NB4 (cell line): Measurements from ENCODE around the gene TBL2.

Experiments
- DNase-seq: peaks from one replicate; pipeline ENCODE4 v3.0.0; 2010; ENCODE audit warnings: low read depth
- H3K4me3 ChIP-seq: one replicate; pipeline ENCODE4 v1.5.1; 2011; ENCODE audit warnings: mild to moderate bottlenecking, low read depth, low read length, moderate library complexity
- CTCF ChIP-seq: IDR thresholded peaks from one replicate; pipeline ENCODE4 v1.5.1; 2012; ENCODE audit warnings: low read depth, low read length
- MAX ChIP-seq: IDR thresholded peaks from 2 replicates; pipeline ENCODE4 v1.6.1; 2011; ENCODE audit warnings: low read depth, low read length
- MYC ChIP-seq: IDR thresholded peaks from 2 replicates; pipeline ENCODE4 v1.6.1; 2011; ENCODE audit warnings: low read depth, low read length
- POLR2A ChIP-seq: IDR thresholded peaks from 2 replicates; pipeline ENCODE4 v1.6.1; 2011; ENCODE audit warnings: mild to moderate bottlenecking; ENCODE audit not compliant: insufficient read length; ENCODE audit errors: extremely low read depth

TBL2 gene

GRCh38 chr7:73578342-73579128 is at the start of gene TBL2:
Gene TBL2 (minus strand): TSS chr7:73578579. CDS start chr7:73578549, 30 bp downstream.
- TF ChIP-seq POLR2A (peak; percentile 99), MAX (peak; percentile 80), CTCF (no peak), MYC (peak; percentile 84)
- peak within 1 kb of the TSS; percentile 77 for H3K4me3 ChIP-seq
- DNase-seq: peak; percentile 99

- no peak for DNase-seq
- TF ChIP-seq CTCF: no peak
- no peak for TF ChIP-seq MAX
- TF ChIP-seq MYC: no peak
- TF ChIP-seq POLR2A: no peak
- H3K4me3 ChIP-seq: no peak overlapping the region
Measured at GRCh38 chr7:73626814-73627213, 48.4 kb upstream of the TBL2 start.

- TF ChIP-seq MAX: no peak
- DNase-seq: no peak
- no peak overlapping the region for H3K4me3 ChIP-seq
Measured at GRCh38 chr7:73625276-73625675, 46.9 kb upstream of the TBL2 start.

GRCh38 chr7:73624669-73625001 is 46.3 kb upstream of the TBL2 start:
- TF ChIP-seq MAX (no peak), POLR2A (no peak), CTCF (no peak), MYC (no peak)
- no peak for DNase-seq
- H3K4me3 ChIP-seq: no peak overlapping the region

- TF ChIP-seq CTCF (no peak), MAX (no peak), POLR2A (no peak), MYC (no peak)
- no peak for DNase-seq
- H3K4me3 ChIP-seq: no peak within 1 kb of the TSS
Measured at GRCh38 chr7:73623798-73624668, 45.7 kb upstream of the TBL2 start, which contains the start of gene MLXIPL. Gene MLXIPL (minus strand): TSS chr7:73624522. CDS start chr7:73624492, 30 bp downstream.
